HAP-1 (cell line): Measurements from ENCODE around the gene CELF2.
"Not testable (repeated sequence)": the region's sequence is repeated elsewhere in the genome, so short reads cannot be mapped to it uniquely, and the experiment has no call there.

Source experiments
- DNase-seq, 2 experiments: peaks; one replicate each; pipeline ENCODE4 v3.0.0-alpha.2; 2016 to 2020; ENCODE audit warnings: low spot score in 2 of 2
- H3K27me3 ChIP-seq: fragments of 250-450 bp; sonication (Bioruptor Pico); 2 replicates; pipeline ENCODE4 v1.5.1; 2020; ENCODE audit warnings: low read depth, mild to moderate bottlenecking, moderate library complexity
- H3K36me3 ChIP-seq: fragments of 250-450 bp; sonication (Bioruptor Pico); replicated peaks from 2 replicates; pipeline ENCODE4 v1.5.1; 2020; ENCODE audit warnings: mild to moderate bottlenecking
- H3K4me1 ChIP-seq: fragments of 250-450 bp; sonication (Bioruptor Pico); 2 replicates; pipeline ENCODE4 v1.5.1; 2020; ENCODE audit warnings: mild to moderate bottlenecking
- H3K4me3 ChIP-seq: fragments of 250-450 bp; sonication (Bioruptor Pico); 2 replicates; pipeline ENCODE4 v1.5.1; 2020; ENCODE audit warnings: mild to moderate bottlenecking, moderate library complexity
- H3K9me3 ChIP-seq: fragments of 250-450 bp; sonication (Bioruptor Pico); 2 replicates; pipeline ENCODE4 v1.5.1; 2020; ENCODE audit warnings: mild to moderate bottlenecking, moderate library complexity
- in situ Hi-C: fragments of 300-500 bp; cut with MboI; formaldehyde crosslinking; loops from 3 replicates; pipeline ENCODE4 v1.14.3; 2020; ENCODE audit warnings: low sequenced_read_pairs, inconsistent platforms, mixed read lengths

CELF2 gene

GRCh38 chr10:10992961-10993714 is 24.5 kb upstream of the CELF2 start:
- no peak for DNase-seq
- Histone ChIP-seq H3K4me1 (no peaks in the 10 kb centered on the region), H3K27me3 (peaks cover 25% of the 10 kb centered on the region), H3K36me3 (no peaks in the 10 kb centered on the region), H3K4me3 (no peak overlapping the region), H3K9me3 (0 out of 2 replicates have a peak, but pooled peaks cover 2% of the 10 kb centered on the region)
- in situ Hi-C loops: no loop called here

GRCh38 chr10:10993785-10994184 is 23.9 kb upstream of the CELF2 start:
- no peak for DNase-seq
- H3K9me3 ChIP-seq: 0 out of 2 replicates have a peak, but pooled peaks cover 2% of the 10 kb centered on the region
- no peaks in the 10 kb centered on the region for H3K36me3 ChIP-seq
- H3K27me3 ChIP-seq: peaks cover 20% of the 10 kb centered on the region
- H3K4me3 ChIP-seq: no peak overlapping the region
- in situ Hi-C loops: no loop called here
- H3K4me1 ChIP-seq: no peaks in the 10 kb centered on the region

- in situ Hi-C loops: no loop called here
- H3K36me3 ChIP-seq: no peaks in the 10 kb centered on the region
- 0 out of 2 replicates have a peak, but pooled peaks cover 2% of the 10 kb centered on the region for H3K9me3 ChIP-seq
- no peak overlapping the region for H3K4me3 ChIP-seq
- no peaks in the 10 kb centered on the region for H3K4me1 ChIP-seq
- no peak for DNase-seq
- peaks cover 14% of the 10 kb centered on the region for H3K27me3 ChIP-seq
Measured at GRCh38 chr10:10994360-10994759, 23.3 kb upstream of the CELF2 start.

- Histone ChIP-seq H3K27me3 (peaks cover 13% of the 10 kb centered on the region), H3K4me3 (no peak overlapping the region), H3K4me1 (no peaks in the 10 kb centered on the region), H3K9me3 (0 out of 2 replicates have a peak, but pooled peaks cover 2% of the 10 kb centered on the region), H3K36me3 (no peaks in the 10 kb centered on the region)
- no peak for DNase-seq
- in situ Hi-C loops: no loop called here
Measured at GRCh38 chr10:10995120-10995519, 22.6 kb upstream of the CELF2 start.

GRCh38 chr10:10996966-10997620 is 20.6 kb upstream of the CELF2 start:
- Histone ChIP-seq H3K4me3 (no peak overlapping the region), H3K4me1 (no peaks in the 10 kb centered on the region), H3K9me3 (0 out of 2 replicates have a peak, but pooled peaks cover 2% of the 10 kb centered on the region), H3K27me3 (peaks cover 3% of the 10 kb centered on the region), H3K36me3 (no peaks in the 10 kb centered on the region)
- in situ Hi-C loops: no loop called here
- no peak for DNase-seq

- H3K4me1 ChIP-seq, H3K4me3 ChIP-seq, H3K36me3 ChIP-seq, in situ Hi-C loops, DNase-seq, H3K9me3 ChIP-seq, H3K27me3 ChIP-seq: not testable (repeated sequence)
Measured at GRCh38 chr10:10999501-10999900, 18.2 kb upstream of the CELF2 start.

- DNase-seq: peak in 1 of 2 experiments; percentile 56
- Histone ChIP-seq H3K4me3 (no peak overlapping the region), H3K27me3 (no peaks in the 10 kb centered on the region; the same call in 1 of the 2 replicates), H3K9me3 (no peaks in the 10 kb centered on the region), H3K36me3 (no peaks in the 10 kb centered on the region), H3K4me1 (peaks cover 30% of the 10 kb centered on the region)
- in situ Hi-C loops: no loop called here
Measured at GRCh38 chr10:11002485-11002884, 15.2 kb upstream of the CELF2 start.

GRCh38 chr10:11002916-11003315 is 14.8 kb upstream of the CELF2 start:
- DNase-seq: no peak
- Histone ChIP-seq H3K4me3 (no peak overlapping the region), H3K9me3 (no peaks in the 10 kb centered on the region), H3K27me3 (no peaks in the 10 kb centered on the region; the same call in 1 of the 2 replicates), H3K36me3 (no peaks in the 10 kb centered on the region), H3K4me1 (peaks cover 30% of the 10 kb centered on the region)
- in situ Hi-C loops: no loop called here

- in situ Hi-C loops: no loop called here
- DNase-seq: no peak
- no peaks in the 10 kb centered on the region for H3K9me3 ChIP-seq
- H3K4me1 ChIP-seq: peaks cover 30% of the 10 kb centered on the region
- no peak overlapping the region for H3K4me3 ChIP-seq
- no peaks in the 10 kb centered on the region; the same call in 1 of the 2 replicates for H3K27me3 ChIP-seq
- H3K36me3 ChIP-seq: no peaks in the 10 kb centered on the region
Measured at GRCh38 chr10:11003679-11004078, 14.0 kb upstream of the CELF2 start.

GRCh38 chr10:11004144-11005077 is 13.3 kb upstream of the CELF2 start:
- H3K36me3 ChIP-seq: no peaks in the 10 kb centered on the region
- in situ Hi-C loops: no loop called here

GRCh38 chr10:11005725-11006427 is 11.8 kb upstream of the CELF2 start:
- in situ Hi-C loops: no loop called here
- DNase-seq: peak; percentile 60 to 88
- no peaks in the 10 kb centered on the region for H3K36me3 ChIP-seq
- H3K27me3 ChIP-seq: no peaks in the 10 kb centered on the region; the same call in 1 of the 2 replicates
- peaks cover 30% of the 10 kb centered on the region for H3K4me1 ChIP-seq
- H3K4me3 ChIP-seq: peak overlapping the region; percentile 17
- H3K9me3 ChIP-seq: no peaks in the 10 kb centered on the region

More at GRCh38 chr10:11004144-11005077, 13.3 kb upstream of the CELF2 start:
- H3K27me3 ChIP-seq: no peaks in the 10 kb centered on the region; the same call in 1 of the 2 replicates
- no peaks in the 10 kb centered on the region for H3K9me3 ChIP-seq
- H3K4me1 ChIP-seq: peaks cover 30% of the 10 kb centered on the region
- H3K4me3 ChIP-seq: no peak overlapping the region
- DNase-seq: no peak

GRCh38 chr10:11006428-11006825 is 11.2 kb upstream of the CELF2 start:
- DNase-seq: no peak
- no peak overlapping the region; the same call in 1 of the 2 replicates for H3K4me3 ChIP-seq
- H3K9me3 ChIP-seq: no peaks in the 10 kb centered on the region
- H3K4me1 ChIP-seq: peaks cover 30% of the 10 kb centered on the region
- no peaks in the 10 kb centered on the region; the same call in 1 of the 2 replicates for H3K27me3 ChIP-seq
- no peaks in the 10 kb centered on the region for H3K36me3 ChIP-seq
- in situ Hi-C loops: no loop called here

- H3K4me1 ChIP-seq: peaks cover 37% of the 10 kb centered on the region
- in situ Hi-C loops: no loop called here
- DNase-seq: no peak
- no peaks in the 10 kb centered on the region for H3K36me3 ChIP-seq
- H3K27me3 ChIP-seq: no peaks in the 10 kb centered on the region; the same call in 1 of the 2 replicates
- H3K9me3 ChIP-seq: no peaks in the 10 kb centered on the region
- H3K4me3 ChIP-seq: no peak overlapping the region
Measured at GRCh38 chr10:11007476-11008020, 10.1 kb upstream of the CELF2 start.
